ENCODE results near the gene TMEM222.

TMEM222 gene

GRCh38 chr1:27306071-27306470 lies 15.9 kb upstream of the TMEM222 start:
- no peak for DNase-seq (ENCODE audit: low read depth)
- no peak overlapping the region for H3K4me3 ChIP-seq (ENCODE audit: control insufficient read depth, low read depth, low read length)
- no peak for TF ChIP-seq CTCF (conservative IDR thresholded peaks at IDR 0.05; ENCODE audit: control insufficient read depth, insufficient read depth, low read depth, low read length)

GRCh38 chr1:27306892-27307761 lies 14.8 kb upstream of the TMEM222 start:
- no peak overlapping the region for H3K4me3 ChIP-seq (ENCODE audit: control insufficient read depth, low read depth, low read length)
- DNase-seq (ENCODE audit: low read depth) = no peak
- no peak for TF ChIP-seq CTCF (conservative IDR thresholded peaks at IDR 0.05; ENCODE audit: control insufficient read depth, insufficient read depth, low read depth, low read length)

GRCh38 chr1:27307874-27308598 lies 13.9 kb upstream of the TMEM222 start:
- no peak for DNase-seq (ENCODE audit: low read depth)
- no peak for TF ChIP-seq CTCF (conservative IDR thresholded peaks at IDR 0.05; ENCODE audit: control insufficient read depth, insufficient read depth, low read depth, low read length)
- H3K4me3 ChIP-seq (ENCODE audit: control insufficient read depth, low read depth, low read length) = no peak overlapping the region

- DNase-seq (ENCODE audit: low read depth) = no peak
- TF ChIP-seq CTCF (conservative IDR thresholded peaks at IDR 0.05; ENCODE audit: control insufficient read depth, insufficient read depth, low read depth, low read length) = no peak
- no peak overlapping the region for H3K4me3 ChIP-seq (ENCODE audit: control insufficient read depth, low read depth, low read length)
Measured at GRCh38 chr1:27314169-27314568, 7.8 kb upstream of the TMEM222 start.

- DNase-seq (ENCODE audit: low read depth) = no peak
- no peak for TF ChIP-seq CTCF (conservative IDR thresholded peaks at IDR 0.05; ENCODE audit: control insufficient read depth, insufficient read depth, low read depth, low read length)
- no peak overlapping the region for H3K4me3 ChIP-seq (ENCODE audit: control insufficient read depth, low read depth, low read length)
Measured at GRCh38 chr1:27314737-27315136, 7.2 kb upstream of the TMEM222 start.

GRCh38 chr1:27316860-27317259 lies 5.1 kb upstream of the TMEM222 start:
- H3K4me3 ChIP-seq (ENCODE audit: control insufficient read depth, low read depth, low read length) = no peak overlapping the region
- TF ChIP-seq CTCF (conservative IDR thresholded peaks at IDR 0.05; ENCODE audit: control insufficient read depth, insufficient read depth, low read depth, low read length) = no peak
- DNase-seq (ENCODE audit: low read depth) = no peak
